Measurements from ENCODE around the gene ELF1.
"Not testable (repeated sequence)": the region's sequence is repeated elsewhere in the genome, so short reads cannot be mapped to it uniquely, and the experiment has no call there.

Gene ELF1

DNA sequence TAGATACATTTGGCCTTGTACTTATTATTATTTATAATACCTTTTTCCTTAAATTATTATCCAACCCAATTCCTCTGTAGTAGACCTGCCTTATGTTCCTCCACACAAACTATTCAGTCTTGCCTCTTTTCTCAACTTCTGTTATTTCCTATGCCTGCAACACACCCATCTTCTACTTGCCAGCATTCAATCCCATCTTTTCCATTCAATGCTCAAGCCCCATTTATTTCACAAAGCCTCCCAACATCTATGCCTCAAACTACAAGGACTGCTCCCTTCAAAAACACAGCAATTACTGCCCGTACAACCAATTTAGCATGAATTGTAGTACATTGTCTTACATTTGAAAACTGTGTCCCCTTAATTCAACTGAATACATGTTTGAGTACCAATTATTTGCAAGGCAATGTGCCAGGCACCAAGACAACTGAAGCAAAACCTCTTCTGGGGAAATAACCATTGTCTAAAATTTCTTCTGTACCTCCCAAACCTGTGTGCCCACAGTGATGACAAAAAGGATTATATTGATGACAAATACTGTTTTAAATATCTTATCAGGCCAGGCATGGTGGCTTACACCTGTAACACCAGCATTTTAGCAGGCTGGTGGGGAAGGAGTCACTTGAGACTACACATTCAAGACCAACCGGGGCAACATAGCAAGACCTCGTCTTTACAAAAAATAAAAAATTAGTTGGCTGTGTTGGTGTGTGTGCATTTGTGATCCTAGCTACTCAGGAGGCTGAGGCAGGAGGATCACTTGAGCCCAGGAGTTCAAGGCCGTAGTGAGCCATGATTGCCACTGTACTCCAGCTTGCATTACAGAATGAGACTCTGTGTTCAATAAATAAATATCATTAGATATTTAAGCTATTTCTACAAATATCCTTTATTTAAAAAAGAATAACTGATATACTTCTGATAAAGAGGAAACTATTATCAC lies 35.1 kb downstream of the ELF1 start:
- no peak overlapping the region for H3K4me3 ChIP-seq (ENCODE audit: low read depth, low read length)
- TF ChIP-seq, protein P1, sequence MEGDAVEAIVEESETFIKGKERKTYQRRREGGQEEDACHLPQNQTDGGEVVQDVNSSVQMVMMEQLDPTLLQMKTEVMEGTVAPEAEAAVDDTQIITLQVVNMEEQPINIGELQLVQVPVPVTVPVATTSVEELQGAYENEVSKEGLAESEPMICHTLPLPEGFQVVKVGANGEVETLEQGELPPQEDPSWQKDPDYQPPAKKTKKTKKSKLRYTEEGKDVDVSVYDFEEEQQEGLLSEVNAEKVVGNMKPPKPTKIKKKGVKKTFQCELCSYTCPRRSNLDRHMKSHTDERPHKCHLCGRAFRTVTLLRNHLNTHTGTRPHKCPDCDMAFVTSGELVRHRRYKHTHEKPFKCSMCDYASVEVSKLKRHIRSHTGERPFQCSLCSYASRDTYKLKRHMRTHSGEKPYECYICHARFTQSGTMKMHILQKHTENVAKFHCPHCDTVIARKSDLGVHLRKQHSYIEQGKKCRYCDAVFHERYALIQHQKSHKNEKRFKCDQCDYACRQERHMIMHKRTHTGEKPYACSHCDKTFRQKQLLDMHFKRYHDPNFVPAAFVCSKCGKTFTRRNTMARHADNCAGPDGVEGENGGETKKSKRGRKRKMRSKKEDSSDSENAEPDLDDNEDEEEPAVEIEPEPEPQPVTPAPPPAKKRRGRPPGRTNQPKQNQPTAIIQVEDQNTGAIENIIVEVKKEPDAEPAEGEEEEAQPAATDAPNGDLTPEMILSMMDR (IDR thresholded peaks at IDR 0.05; ENCODE audit: low read depth, low read length), result no peak

DNA sequence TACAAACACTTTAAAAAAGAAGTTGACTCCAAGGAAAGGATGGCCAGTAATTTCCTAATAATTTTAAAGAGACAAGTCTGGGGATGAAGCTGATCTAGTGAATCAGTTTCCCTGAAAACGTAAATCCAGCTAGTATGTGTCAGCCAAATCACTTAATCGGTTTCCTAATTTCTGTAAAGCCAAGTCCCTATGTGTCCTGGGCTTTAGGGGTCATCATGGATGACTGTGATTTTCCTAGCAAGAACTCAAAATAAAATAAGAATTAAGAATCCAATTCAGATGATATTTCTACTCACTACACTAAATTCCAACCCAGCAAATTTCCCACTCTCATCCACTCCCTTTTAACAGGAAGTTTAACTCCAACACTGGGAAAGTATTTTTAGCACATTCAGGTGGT lies 35.9 kb downstream of the ELF1 start:
- TF ChIP-seq, protein P1 (IDR thresholded peaks at IDR 0.05; ENCODE audit: low read depth, low read length), result no peak
- H3K4me3 ChIP-seq (ENCODE audit: low read depth, low read length), result no peak overlapping the region

DNA sequence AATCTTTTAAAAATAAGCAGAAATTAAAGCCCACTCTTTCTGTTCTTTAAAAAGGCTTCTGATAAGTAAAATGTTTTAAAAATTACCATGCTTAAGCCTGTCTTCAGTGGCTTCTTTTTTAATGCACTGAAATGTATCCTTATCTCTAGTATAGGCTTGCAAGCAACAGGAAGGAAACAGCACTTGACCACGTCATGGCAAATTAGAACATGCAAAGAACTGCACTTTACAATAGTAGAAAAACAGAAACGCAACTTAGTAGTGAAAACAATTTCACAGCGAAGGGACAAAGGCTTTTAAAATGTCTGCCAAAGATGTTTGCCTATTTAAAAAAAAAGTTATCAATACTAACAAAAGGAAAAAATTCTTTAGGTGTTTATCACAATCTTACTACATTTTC lies 36.3 kb downstream of the ELF1 start:
- TF ChIP-seq, protein P1 (IDR thresholded peaks at IDR 0.05; ENCODE audit: low read depth, low read length), result no peak
- H3K4me3 ChIP-seq (ENCODE audit: low read depth, low read length), result no peak overlapping the region

DNA sequence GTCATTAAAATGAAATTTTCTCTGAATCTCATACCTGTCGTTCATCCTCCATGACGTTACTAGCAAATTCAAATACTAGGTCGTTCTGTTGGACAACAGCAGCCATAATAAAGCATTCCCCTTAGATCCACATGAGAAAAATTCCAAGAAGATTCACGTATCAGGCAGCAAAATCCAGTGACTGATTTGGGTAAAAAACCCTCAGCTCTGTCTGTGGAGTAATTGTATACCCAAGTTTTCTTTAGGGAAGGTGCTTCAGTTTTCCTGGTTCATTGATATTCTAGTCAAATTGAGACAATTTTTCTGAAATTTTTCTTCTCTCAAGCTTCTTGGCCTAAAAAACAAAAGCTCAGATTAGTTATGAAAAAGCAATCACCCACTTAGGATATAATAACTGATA lies 37.2 kb downstream of the ELF1 start:
- H3K4me3 ChIP-seq (ENCODE audit: low read depth, low read length), result no peak overlapping the region
- TF ChIP-seq, protein P1 (IDR thresholded peaks at IDR 0.05; ENCODE audit: low read depth, low read length), result no peak

DNA sequence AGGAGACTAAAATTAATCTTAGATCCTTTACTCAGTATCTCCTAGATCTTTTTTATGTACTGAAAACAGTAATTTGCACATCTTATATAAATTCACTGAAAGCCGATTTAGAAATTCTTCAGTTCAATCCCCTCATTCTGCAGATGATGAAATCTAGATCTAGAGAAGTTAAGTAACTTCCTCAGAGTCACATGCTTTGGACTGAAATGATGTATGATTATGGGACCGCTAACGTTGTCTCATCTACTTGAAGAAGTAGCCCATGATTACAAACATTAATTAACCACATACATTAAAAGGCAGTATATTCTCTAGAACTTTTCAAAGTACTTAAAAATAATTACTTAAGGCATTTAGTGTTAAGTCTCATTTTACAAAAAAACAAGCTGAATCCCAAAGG lies 37.8 kb downstream of the ELF1 start:
- no peak overlapping the region for H3K4me3 ChIP-seq (ENCODE audit: low read depth, low read length)
- TF ChIP-seq, protein P1 (IDR thresholded peaks at IDR 0.05; ENCODE audit: low read depth, low read length), result no peak

DNA sequence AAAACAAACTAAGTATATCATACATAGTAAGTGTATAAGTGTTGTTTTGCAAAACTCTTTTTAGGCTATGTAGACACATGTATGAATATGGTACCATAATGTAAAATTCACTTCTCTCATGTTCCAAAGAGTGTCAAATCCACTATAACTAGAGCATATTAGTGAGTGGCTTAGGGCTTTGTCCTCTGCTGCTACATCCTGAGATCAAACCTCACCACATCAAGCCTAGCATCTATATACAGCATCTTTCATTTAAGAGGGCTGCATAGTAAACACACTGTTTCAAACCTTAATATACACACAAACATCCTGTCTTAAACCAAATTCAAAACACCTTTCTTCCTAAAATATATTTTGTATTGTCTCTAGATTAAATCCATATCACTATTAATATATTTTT lies 38.7 kb downstream of the ELF1 start:
- H3K4me3 ChIP-seq (ENCODE audit: low read depth, low read length), result no peak overlapping the region
- TF ChIP-seq, protein P1 (IDR thresholded peaks at IDR 0.05; ENCODE audit: low read depth, low read length), result no peak

DNA sequence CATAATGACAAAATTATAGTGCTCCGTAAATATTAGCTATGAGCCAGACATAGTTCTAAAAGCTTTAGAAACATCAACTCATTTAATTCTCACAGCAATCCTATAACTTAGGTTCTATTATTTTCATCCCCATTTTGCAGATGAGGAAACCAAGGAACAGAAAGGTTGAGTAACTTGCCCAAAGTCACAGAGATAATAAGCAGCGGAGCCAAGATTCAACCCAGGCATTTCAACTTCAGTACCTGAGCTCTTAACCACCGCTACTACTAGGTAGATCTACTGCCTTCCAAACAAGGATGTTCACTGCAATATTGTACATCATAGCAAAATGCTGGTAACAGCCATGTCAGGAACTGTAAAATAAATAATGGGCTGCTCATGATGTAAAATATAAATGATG lies 39.9 kb downstream of the ELF1 start:
- H3K4me3 ChIP-seq (ENCODE audit: low read depth, low read length), result no peak overlapping the region
- TF ChIP-seq, protein P1 (IDR thresholded peaks at IDR 0.05; ENCODE audit: low read depth, low read length), result no peak

DNA sequence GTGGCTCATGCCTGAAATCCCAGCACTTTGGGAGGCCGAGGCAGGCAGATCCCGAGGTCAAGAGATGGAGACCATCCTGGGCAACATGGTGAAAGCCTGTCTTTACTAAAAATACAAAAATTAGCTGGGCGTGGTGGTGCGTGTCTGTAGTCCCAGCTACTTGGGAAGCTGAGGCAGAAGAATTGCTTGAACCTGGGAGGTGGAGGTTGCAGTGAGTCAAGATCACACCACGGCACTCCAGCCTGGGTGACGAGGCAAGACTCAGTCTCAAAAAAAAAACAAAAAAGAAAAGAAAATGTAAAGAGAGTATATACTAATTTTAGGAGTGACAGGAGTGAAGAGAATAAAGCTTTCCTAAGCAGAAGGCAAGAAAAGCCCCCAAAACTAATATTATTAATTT lies 41.0 kb downstream of the ELF1 start:
- not testable (repeated sequence) for H3K4me3 ChIP-seq (ENCODE audit: low read depth, low read length)

All from WI38 (cell line).